HG03066 (cell line): ENCODE results near the gene KDSR.
"Not testable (repeated sequence)": the region's sequence is repeated elsewhere in the genome, so short reads cannot be mapped to it uniquely, and the experiment has no call there.

Experiments
- ATAC-seq: cut with Tn5 transposase; IDR thresholded peaks from one replicate; pipeline ENCODE4 v1.9.1; 2021; ENCODE audit warnings: low read depth; ENCODE audit not compliant: unreplicated experiment

The KDSR gene

GRCh38 chr18:63366213-63367052 is 573 bp downstream of the KDSR start:
- ATAC-seq = peak; percentile 34

- no peak for ATAC-seq
Observed at GRCh38 chr18:63365876-63366212, 1.2 kb downstream of the KDSR start.

- no peak for ATAC-seq
Observed at GRCh38 chr18:63363951-63364350, 3.1 kb downstream of the KDSR start.

- ATAC-seq = not testable (repeated sequence)
Observed at GRCh38 chr18:63363420-63363819, 3.6 kb downstream of the KDSR start.

- ATAC-seq = no peak
Observed at GRCh38 chr18:63356272-63356896, 10.6 kb downstream of the KDSR start.

- ATAC-seq = no peak
Observed at GRCh38 chr18:63350230-63350629, 16.8 kb downstream of the KDSR start.

- ATAC-seq = no peak
Observed at GRCh38 chr18:63348508-63349136, 18.4 kb downstream of the KDSR start.

GRCh38 chr18:63346480-63347183 is 20.4 kb downstream of the KDSR start:
- ATAC-seq = no peak

GRCh38 chr18:63346031-63346430 is 21.0 kb downstream of the KDSR start:
- ATAC-seq = no peak

- ATAC-seq = no peak
Observed at GRCh38 chr18:63344918-63345317, 22.1 kb downstream of the KDSR start.

- no peak for ATAC-seq
Observed at GRCh38 chr18:63344263-63344662, 22.7 kb downstream of the KDSR start.

- ATAC-seq = no peak
Observed at GRCh38 chr18:63342206-63342605, 24.8 kb downstream of the KDSR start.

GRCh38 chr18:63339920-63340484 is 27.0 kb downstream of the KDSR start:
- ATAC-seq = no peak

- no peak for ATAC-seq
Observed at GRCh38 chr18:63336366-63337099, 30.5 kb downstream of the KDSR start.

GRCh38 chr18:63331105-63331504 is 35.9 kb downstream of the KDSR start:
- ATAC-seq = no peak

- no peak for ATAC-seq
Observed at GRCh38 chr18:63329431-63330145, 37.4 kb downstream of the KDSR start.

GRCh38 chr18:63326011-63326410 is 41.0 kb downstream of the KDSR start:
- ATAC-seq = no peak

GRCh38 chr18:63325086-63325686 is 41.8 kb downstream of the KDSR start:
- ATAC-seq = no peak
